MCF 10A (cell line): ENCODE measurements around the gene SDCCAG8. TPM values are rescaled to one million over a fixed set of nuclear protein-coding genes. Genes with fewer than 3 reads are reported as not detected.
"Not testable (repeated sequence)": the region's sequence is repeated elsewhere in the genome, so short reads cannot be mapped to it uniquely, and the experiment has no call there.

Source experiments
- BruUV-seq: library from RNA; stranded (reverse); fragments of 400-500 nt; replicated peaks from 2 replicates; lab custom pipeline; 2021; lab: Mats Ljungman, UMichigan
- CTCF ChIA-PET: fragments of 300-600 bp; sonication (Branson Sonifier 250); formaldehyde crosslinking; extraction: SDS; loops from one replicate; lab custom pipeline; 2021; ENCODE audit warnings: antibody characterized with exemption, inconsistent platforms; lab: Yijun Ruan, JAX
- POLR2A ChIA-PET: fragments of 300-600, 350-650 bp; sonication (Branson Sonifier 250); formaldehyde crosslinking; extraction: SDS; loops from one replicate; lab custom pipeline; 2020; ENCODE audit warnings: antibody characterized with exemption, inconsistent platforms; lab: Yijun Ruan, JAX
- DNase-seq: peaks from one replicate; pipeline ENCODE4 v3.0.0-alpha.2; 2018; ENCODE audit not compliant: unreplicated experiment
- H3K27ac Mint-ChIP-seq: one replicate; pipeline ENCODE4 v1.8.0; 2022; ENCODE audit warnings: mild to moderate bottlenecking, low read depth, mixed read lengths; ENCODE audit not compliant: unreplicated experiment
- H3K27me3 Mint-ChIP-seq: one replicate; pipeline ENCODE4 v1.8.0; 2022; ENCODE audit warnings: mixed read lengths; ENCODE audit not compliant: insufficient read depth, unreplicated experiment
- H3K36me3 Mint-ChIP-seq: one replicate; pipeline ENCODE4 v1.8.0; 2022; ENCODE audit warnings: mild to moderate bottlenecking, moderate library complexity, mixed read lengths; ENCODE audit not compliant: insufficient read depth, unreplicated experiment
- H3K4me1 Mint-ChIP-seq: one replicate; pipeline ENCODE4 v1.8.0; 2022; ENCODE audit warnings: mixed read lengths; ENCODE audit not compliant: insufficient read depth, unreplicated experiment
- H3K4me3 Mint-ChIP-seq: one replicate; pipeline ENCODE4 v1.8.0; 2022; ENCODE audit warnings: mild to moderate bottlenecking, moderate library complexity, mixed read lengths; ENCODE audit not compliant: unreplicated experiment
- H3K9me3 Mint-ChIP-seq: one replicate; pipeline ENCODE4 v1.8.0; 2022; ENCODE audit warnings: mixed read lengths; ENCODE audit not compliant: unreplicated experiment
- CTCF ChIP-seq: fragments of 200-600 bp; IDR thresholded peaks from one replicate; pipeline ENCODE4 v1.8.0; 2022; ENCODE audit warnings: antibody characterized with exemption, mild to moderate bottlenecking; ENCODE audit not compliant: unreplicated experiment
- intact Hi-C: fragments of 100-400 bp; cut with micrococcal nuclease; formaldehyde crosslinking; loops from 2 replicates; pipeline ENCODE4 v1.14.1; 2022
- total RNA-seq: library from RNA; stranded (reverse); gene quantifications from 2 replicates; pipeline ENCODE4 v1.2.3, GENCODE V29; 2022

SDCCAG8 gene
- total RNA-seq, 1 experiment from 2014 or later = 128 TPM

- no peak for DNase-seq
- peaks cover 49% of the 10 kb centered on the region for H3K36me3 Mint-ChIP-seq
- no peak overlapping the region for H3K27ac Mint-ChIP-seq
- H3K9me3 Mint-ChIP-seq = no peaks in the 10 kb centered on the region
- no TSS peak for BruUV-seq
- TF ChIP-seq CTCF = no peak
- peaks cover 6% of the 10 kb centered on the region for H3K4me1 Mint-ChIP-seq
- H3K27me3 Mint-ChIP-seq = no peaks in the 10 kb centered on the region
- intact Hi-C loops = no loop called here
- no peak overlapping the region for H3K4me3 Mint-ChIP-seq
- ChIA-PET CTCF (interaction anchor here (1.2 to 2.9 kb wide), 2 partner anchors 8 to 938 kb away, joined by 5 to 20 read pairs; no protein-coding TSS in a partner anchor), POLR2A (no interaction called here)
Measured at GRCh38 chr1:243335292-243335691, 79.5 kb downstream of the SDCCAG8 start.

GRCh38 chr1:243336163-243336562 lies 80.3 kb downstream of the SDCCAG8 start:
- H3K27me3 Mint-ChIP-seq = no peaks in the 10 kb centered on the region
- H3K4me3 Mint-ChIP-seq = no peak overlapping the region
- intact Hi-C loops = no loop called here
- ChIA-PET POLR2A (no interaction called here), CTCF (interaction anchor here (0.6 to 2.9 kb wide), 2 partner anchors 7 to 22 kb away, joined by 3 to 20 read pairs; no protein-coding TSS in a partner anchor)
- BruUV-seq = no TSS peak
- TF ChIP-seq CTCF = no peak
- DNase-seq = no peak
- no peak overlapping the region for H3K27ac Mint-ChIP-seq
- peaks cover 48% of the 10 kb centered on the region for H3K36me3 Mint-ChIP-seq
- H3K4me1 Mint-ChIP-seq = peaks cover 6% of the 10 kb centered on the region
- no peaks in the 10 kb centered on the region for H3K9me3 Mint-ChIP-seq

- H3K27me3 Mint-ChIP-seq, H3K4me3 Mint-ChIP-seq, H3K27ac Mint-ChIP-seq, H3K9me3 Mint-ChIP-seq, DNase-seq, intact Hi-C loops, BruUV-seq, H3K4me1 Mint-ChIP-seq: not testable (repeated sequence)
- H3K36me3 Mint-ChIP-seq = peaks cover 29% of the 10 kb centered on the region
- POLR2A ChIA-PET = interaction anchor here (1.0 kb wide), 1 partner anchor 11 kb away, joined by 6 read pairs; no protein-coding TSS in a partner anchor
- CTCF ChIA-PET = interaction anchor here (0.8 to 9.0 kb wide), 9 partner anchors 10 to 960 kb away, joined by 3 to 86 read pairs (median 5); no protein-coding TSS in a partner anchor
Measured at GRCh38 chr1:243338848-243339247, 83.0 kb downstream of the SDCCAG8 start.

- Mint-ChIP-seq H3K36me3 (peaks cover 39% of the 10 kb centered on the region), H3K27me3 (no peaks in the 10 kb centered on the region), H3K4me3 (no peak overlapping the region), H3K27ac (peak overlapping the region; percentile 4), H3K9me3 (no peaks in the 10 kb centered on the region), H3K4me1 (peaks cover 5% of the 10 kb centered on the region)
- CTCF ChIA-PET = interaction anchor here (0.6 to 9.0 kb wide), 5 partner anchors 14 to 958 kb away, joined by 3 to 86 read pairs (median 4); no protein-coding TSS in a partner anchor
- POLR2A ChIA-PET = interaction anchor here (0.8 kb wide), 1 partner anchor 833 kb away, joined by 3 read pairs; no protein-coding TSS in a partner anchor
- intact Hi-C loops = loop anchor here (5.0 kb wide), 3 partner anchors 511 to 1071 kb away; partner anchors contain the start of gene AKT3
- no TSS peak for BruUV-seq
- DNase-seq = no peak
- TF ChIP-seq CTCF = no peak
Measured at GRCh38 chr1:243341074-243341473, 85.2 kb downstream of the SDCCAG8 start.
